Esophagus squamous epithelium (tissue), 4 donors: Measurements from ENCODE around the gene HES4.

Source experiments
- CTCF ChIP-seq, 6 experiments: fragments of 450-650 bp in 4 of 6; fragments of 200-600 bp in 2 of 6; sonication (generic) in 2 of 6; IDR thresholded peaks; one replicate each; pipeline ENCODE4 v1.5.1; 2016 to 2019; ENCODE audit warnings: antibody characterized with exemption in 6 of 6, mild to moderate bottlenecking in 4 of 6, moderate library complexity in 4 of 6
- POLR2A ChIP-seq, 4 donors: fragments of 450-650 bp; IDR thresholded peaks; one replicate each; pipeline ENCODE4 v1.6.1; 2017; ENCODE audit warnings: antibody characterized with exemption in 4 of 4, mild to moderate bottlenecking in 4 of 4, moderate library complexity in 3 of 4

GRCh38 chr1:1021010-1021919 is 21.4 kb upstream of the HES4 start:
- TF ChIP-seq CTCF (IDR thresholded peaks at IDR 0.05) (no peak), POLR2A (IDR thresholded peaks at IDR 0.05) (no peak)
